ENCODE data around the gene CATSPERD. TPM values are rescaled to one million over a fixed set of nuclear protein-coding genes. Genes with fewer than 3 reads are reported as not detected.

The CATSPERD gene
- total and polyA plus RNA-seq, 9 of the 15 experiments (the other 6 are each of a cell fraction or from before 2014, with no cell fraction given): not detected

- TF ChIP-seq KDM5B (IDR thresholded peaks at IDR 0.05; ENCODE audit: insufficient replicate concordance, low read depth, low read length): peak; percentile 94
- peak; percentile 71 for TF ChIP-seq L3MBTL2 (IDR thresholded peaks at IDR 0.05)
- peak; percentile 95 for TF ChIP-seq GABPA (tag; conservative IDR thresholded peaks at IDR 0.05; ENCODE audit: low read depth)
- no peak for TF ChIP-seq ZFP36 (IDR thresholded peaks at IDR 0.05; ENCODE audit: low read depth, low read length, partially characterized antibody)
- no peak for TF ChIP-seq HINFP (tag; conservative IDR thresholded peaks at IDR 0.05; ENCODE audit: low read depth)
- TF ChIP-seq SNIP1 (IDR thresholded peaks at IDR 0.05; ENCODE audit: low read depth): no peak
- TF ChIP-seq ZNF707 (CRISPR knock-in tag; conservative IDR thresholded peaks at IDR 0.05): 0 out of 2 replicates have a peak, but pooled peaks have one; percentile 54
- TF ChIP-seq POLR3G (IDR thresholded peaks at IDR 0.05; ENCODE audit: extremely low read depth, insufficient read length, insufficient replicate concordance): no peak
- TF ChIP-seq ZNF76 (CRISPR knock-in tag; IDR thresholded peaks at IDR 0.05; ENCODE audit: borderline replicate concordance): peak; percentile 75; the same call in 1 of the 2 replicates
- no peak for TF ChIP-seq E2F3 (CRISPR knock-in tag; IDR thresholded peaks at IDR 0.05)
- TF ChIP-seq CHD7 (IDR thresholded peaks at IDR 0.05; ENCODE audit: low read depth, low read length): no peak
- TF ChIP-seq TGIF2 (CRISPR knock-in tag; IDR thresholded peaks at IDR 0.05): no peak
- TF ChIP-seq TBP (optimal IDR thresholded peaks at IDR 0.05; ENCODE audit: low read depth, low read length): peak; percentile 83
- TF ChIP-seq SMAD1 (IDR thresholded peaks at IDR 0.05; ENCODE audit: low read depth, low read length, partially characterized antibody): no peak
These were observed 39.7 kb upstream of the CATSPERD start, which contains the start of the genes HSD11B1L and MICOS13 (continued) for GRCh38 chr19:5680437-5681368.

Data from K562 (cell line).